Mesendoderm (in vitro differentiated cells): ENCODE measurements around the gene DISC1.

Source experiments
- DNase-seq: peaks from one replicate; pipeline ENCODE4 v3.0.0; 2013
- H2AK5ac ChIP-seq: 2 replicates; pipeline ENCODE4 v1.6.1; 2013; ENCODE audit warnings: low read length, inconsistent platforms
- H2BK120ac ChIP-seq: 2 replicates; pipeline ENCODE4 v1.6.1; 2013; ENCODE audit warnings: low read depth, mild to moderate bottlenecking, low read length, moderate library complexity, mixed read lengths
- H2BK15ac ChIP-seq: replicated peaks from 2 replicates; pipeline ENCODE4 v1.6.1; 2013; ENCODE audit warnings: low read depth, mild to moderate bottlenecking, moderate library complexity
- H2BK5ac ChIP-seq: 2 replicates; pipeline ENCODE4 v1.6.1; 2013; ENCODE audit warnings: low read length, inconsistent platforms
- H3K18ac ChIP-seq: 2 replicates; pipeline ENCODE4 v1.6.1; 2013; ENCODE audit warnings: mild to moderate bottlenecking, low read length, mixed read lengths
- H3K23ac ChIP-seq: one replicate; pipeline ENCODE4 v1.6.1; 2013; ENCODE audit warnings: low read length
- H3K27ac ChIP-seq: 2 replicates; pipeline ENCODE4 v1.5.1; 2013; ENCODE audit warnings: low read depth, mild to moderate bottlenecking, inconsistent platforms, low read length, moderate library complexity
- H3K27me3 ChIP-seq: 2 replicates; pipeline ENCODE4 v1.6.1; 2013; ENCODE audit warnings: low read length, control low read depth, mild to moderate bottlenecking, inconsistent platforms; ENCODE audit not compliant: insufficient read depth, poor library complexity
- H3K36me3 ChIP-seq: 2 replicates; pipeline ENCODE4 v1.6.1; 2013; ENCODE audit warnings: low read length, inconsistent platforms; ENCODE audit not compliant: control insufficient read depth, insufficient read depth
- H3K4ac ChIP-seq: one replicate; pipeline ENCODE4 v1.6.1; 2013; ENCODE audit warnings: low read depth, mild to moderate bottlenecking, low read length, moderate library complexity
- H3K4me1 ChIP-seq: 2 replicates; pipeline ENCODE4 v1.6.1; 2013; ENCODE audit warnings: low read depth, low read length, inconsistent platforms; ENCODE audit not compliant: control insufficient read depth
- H3K4me2 ChIP-seq: 2 replicates; pipeline ENCODE4 v1.6.1; 2013; ENCODE audit warnings: low read length
- H3K4me3 ChIP-seq: 2 replicates; pipeline ENCODE4 v1.5.1; 2013; ENCODE audit warnings: mild to moderate bottlenecking, low read length
- H3K56ac ChIP-seq: one replicate; pipeline ENCODE4 v1.6.1; 2013; ENCODE audit warnings: low read length
- H3K79me1 ChIP-seq: 2 replicates; pipeline ENCODE4 v1.6.1; 2013; ENCODE audit warnings: low read length, inconsistent platforms
- H3K79me2 ChIP-seq: 2 replicates; pipeline ENCODE4 v1.6.1; 2013; ENCODE audit warnings: mild to moderate bottlenecking, low read length; ENCODE audit not compliant: control insufficient read depth, insufficient read depth
- H3K9ac ChIP-seq: 2 replicates; pipeline ENCODE4 v1.6.1; 2013; ENCODE audit warnings: low read length, inconsistent platforms
- H4K5ac ChIP-seq: one replicate; pipeline ENCODE4 v1.6.1; 2013; ENCODE audit warnings: low read length
- H4K8ac ChIP-seq: one replicate; pipeline ENCODE4 v1.6.1; 2013; ENCODE audit warnings: low read depth, mild to moderate bottlenecking, control low read depth, low read length, moderate library complexity
- WGBS: extraction: QIAGEN DNeasy Blood & Tissue Kit; methylation state at CpG from one replicate; pipeline ENCODE4 v1.1.7; 2013; ENCODE audit warnings: low lambda C conversion rate, missing lambda C conversion rate; ENCODE audit not compliant: insufficient coverage; ENCODE audit errors: extremely low coverage; 5-methylcytosine and 5-hydroxymethylcytosine counted together

Gene DISC1

GRCh38 chr1:231715816-231716722 is 89.5 kb downstream of the DISC1 start:
- Histone ChIP-seq H3K4me1 (no peaks in the 10 kb centered on the region), H3K9ac (no peak overlapping the region), H3K27ac (no peak overlapping the region), H4K8ac (no peak overlapping the region), H3K79me2 (no peaks in the 10 kb centered on the region), H2BK15ac (no peak overlapping the region), H3K4me3 (no peak overlapping the region), H2BK5ac (no peak overlapping the region), H4K5ac (no peak overlapping the region), H3K79me1 (no peaks in the 10 kb centered on the region), H3K36me3 (no peaks in the 10 kb centered on the region), H2AK5ac (no peak overlapping the region), H3K27me3 (no peaks in the 10 kb centered on the region), H3K56ac (no peak overlapping the region), H3K18ac (no peak overlapping the region), H3K4me2 (no peak overlapping the region), H3K4ac (no peak overlapping the region), H3K23ac (no peak overlapping the region), H2BK120ac (no peak overlapping the region)
- no peak for DNase-seq
- WGBS, result 100% methylated on average over 1 of the region's 8 CpGs

GRCh38 chr1:231716879-231717278 is 90.3 kb downstream of the DISC1 start:
- H2BK5ac ChIP-seq, result no peak overlapping the region
- H3K9ac ChIP-seq, result no peak overlapping the region
- H4K5ac ChIP-seq, result no peak overlapping the region
- no peak overlapping the region for H3K27ac ChIP-seq
- H2AK5ac ChIP-seq, result no peak overlapping the region
- no peak overlapping the region for H2BK15ac ChIP-seq
- H2BK120ac ChIP-seq, result no peak overlapping the region
- H3K79me1 ChIP-seq, result no peaks in the 10 kb centered on the region
- no peaks in the 10 kb centered on the region for H3K79me2 ChIP-seq
- H3K4me1 ChIP-seq, result no peaks in the 10 kb centered on the region
- no peak overlapping the region for H3K4me3 ChIP-seq
- H3K4me2 ChIP-seq, result no peak overlapping the region
- no peak overlapping the region for H3K4ac ChIP-seq
- no peak overlapping the region for H3K56ac ChIP-seq
- no peaks in the 10 kb centered on the region for H3K36me3 ChIP-seq
- WGBS, result no CpG with 5 or more reads among the region's 3 CpGs
- no peaks in the 10 kb centered on the region for H3K27me3 ChIP-seq
- no peak for DNase-seq
- no peak overlapping the region for H3K18ac ChIP-seq
- H4K8ac ChIP-seq, result no peak overlapping the region
- H3K23ac ChIP-seq, result no peak overlapping the region

DNA sequence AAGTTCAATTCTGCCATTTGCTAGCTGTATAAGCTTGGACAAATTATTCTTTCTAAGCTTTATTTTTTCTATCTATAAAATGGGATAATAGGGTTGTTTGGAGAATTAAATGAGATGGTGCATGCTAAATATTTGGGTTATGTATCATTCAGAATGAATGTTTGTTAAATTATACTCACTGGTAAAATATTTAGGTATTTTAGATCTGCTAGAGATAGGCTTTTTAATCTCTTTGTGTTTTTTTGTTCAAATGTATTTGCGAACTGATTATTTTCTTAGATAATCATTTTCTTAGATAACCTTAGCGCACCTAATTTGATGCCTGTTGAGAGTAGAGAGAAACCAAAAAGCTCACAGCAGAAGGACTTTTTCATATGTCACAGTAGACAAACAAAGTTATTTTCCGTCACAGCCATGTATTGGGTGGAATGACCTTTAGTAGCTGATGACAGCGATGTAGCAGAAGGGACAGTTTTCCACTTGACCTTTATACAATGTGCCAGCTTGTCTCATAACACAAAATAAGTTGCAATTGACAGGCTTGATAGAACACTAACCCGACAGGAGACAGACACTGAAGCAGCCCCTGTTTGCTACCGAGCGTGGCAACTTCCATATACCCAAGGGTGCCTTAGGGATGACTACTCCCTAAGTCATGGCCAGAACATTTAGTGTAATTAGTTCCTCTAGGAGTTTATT is 93.0 kb downstream of the DISC1 start:
- H3K27me3 ChIP-seq, result no peaks in the 10 kb centered on the region
- no peak overlapping the region for H2BK15ac ChIP-seq
- DNase-seq, result no peak
- H3K4me2 ChIP-seq, result no peak overlapping the region
- no peak overlapping the region for H3K27ac ChIP-seq
- no peaks in the 10 kb centered on the region for H3K79me1 ChIP-seq
- H3K4ac ChIP-seq, result no peak overlapping the region
- no peak overlapping the region for H2AK5ac ChIP-seq
- WGBS, result no CpG with 5 or more reads among the region's 7 CpGs
- no peak overlapping the region for H2BK5ac ChIP-seq
- no peak overlapping the region for H3K56ac ChIP-seq
- H3K18ac ChIP-seq, result no peak overlapping the region
- no peaks in the 10 kb centered on the region for H3K36me3 ChIP-seq
- H3K9ac ChIP-seq, result no peak overlapping the region
- no peaks in the 10 kb centered on the region for H3K79me2 ChIP-seq
- no peak overlapping the region for H4K8ac ChIP-seq
- H3K4me3 ChIP-seq, result no peak overlapping the region
- no peak overlapping the region for H3K23ac ChIP-seq
- H2BK120ac ChIP-seq, result no peak overlapping the region
- no peaks in the 10 kb centered on the region for H3K4me1 ChIP-seq
- H4K5ac ChIP-seq, result no peak overlapping the region

DNA sequence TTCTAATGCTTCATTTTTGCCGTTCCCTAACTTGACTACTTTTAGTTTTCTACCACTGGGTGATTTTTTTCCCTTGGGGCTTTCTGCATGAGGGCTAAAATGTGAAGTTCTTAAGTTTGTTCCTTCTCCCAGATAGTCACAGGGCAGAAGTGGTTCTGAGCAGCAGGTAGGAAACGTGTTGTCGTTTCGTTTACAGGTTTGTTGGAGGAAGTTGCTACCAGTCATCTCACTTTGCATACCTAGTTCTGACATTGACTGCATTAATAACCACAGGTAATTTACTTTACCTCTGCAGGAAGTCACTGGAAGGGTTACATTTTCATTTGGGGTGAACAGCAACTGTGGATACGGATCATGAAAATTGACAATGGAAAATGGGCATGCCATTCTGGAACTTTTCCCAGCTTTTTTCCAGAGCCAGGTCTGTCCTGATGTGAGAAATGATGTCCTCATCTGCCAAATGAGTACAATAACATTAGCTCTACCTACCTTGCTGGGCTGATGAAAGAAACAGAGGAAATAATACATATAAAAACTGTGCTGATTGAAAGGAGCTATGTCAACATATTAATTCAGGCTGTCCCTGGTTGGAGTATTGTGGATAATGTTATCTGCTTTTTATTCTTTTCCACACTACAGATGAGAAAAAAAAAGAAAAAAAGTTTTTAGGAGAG is 94.2 kb downstream of the DISC1 start:
- WGBS, result no CpG with 5 or more reads among the region's 5 CpGs
- Histone ChIP-seq H3K18ac (no peak overlapping the region), H4K5ac (no peak overlapping the region), H3K4ac (no peak overlapping the region), H2BK5ac (no peak overlapping the region), H3K4me1 (no peaks in the 10 kb centered on the region), H3K27me3 (no peaks in the 10 kb centered on the region), H3K9ac (no peak overlapping the region), H3K56ac (no peak overlapping the region), H2AK5ac (no peak overlapping the region), H2BK120ac (no peak overlapping the region), H4K8ac (no peak overlapping the region), H3K36me3 (no peaks in the 10 kb centered on the region), H3K23ac (no peak overlapping the region), H3K27ac (no peak overlapping the region), H3K4me2 (no peak overlapping the region), H2BK15ac (no peak overlapping the region), H3K4me3 (no peak overlapping the region), H3K79me1 (no peaks in the 10 kb centered on the region), H3K79me2 (no peaks in the 10 kb centered on the region)
- no peak for DNase-seq

DNA sequence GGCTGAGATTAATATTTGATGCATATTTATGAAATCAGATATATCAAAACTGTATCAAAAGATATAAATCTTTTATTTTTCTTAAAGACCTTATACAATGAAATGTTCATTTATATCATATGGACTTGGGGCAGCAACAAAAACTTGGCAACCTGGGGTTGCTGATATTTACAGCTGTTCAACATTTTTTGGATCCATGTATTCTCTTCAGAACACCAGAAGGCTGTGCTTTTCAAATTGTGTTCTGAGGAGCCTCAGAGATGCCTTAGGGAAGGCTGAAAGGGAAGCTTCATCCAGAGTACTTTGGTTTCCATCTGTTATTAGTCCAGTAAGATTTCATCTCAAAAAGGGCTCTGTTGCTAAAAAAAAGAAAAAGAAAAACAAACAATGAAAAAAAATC is 94.8 kb downstream of the DISC1 start:
- no peak overlapping the region for H3K56ac ChIP-seq

More for the DNA sequence above, 94.8 kb downstream of the DISC1 start:
- H2AK5ac ChIP-seq, result no peak overlapping the region
- no peak overlapping the region for H2BK15ac ChIP-seq
- H3K4ac ChIP-seq, result no peak overlapping the region
- no peak overlapping the region for H3K18ac ChIP-seq
- DNase-seq, result no peak
- no peak overlapping the region for H3K4me3 ChIP-seq
- no peak overlapping the region for H3K4me2 ChIP-seq
- H3K27me3 ChIP-seq, result no peaks in the 10 kb centered on the region
- no peaks in the 10 kb centered on the region for H3K79me2 ChIP-seq
- H3K4me1 ChIP-seq, result no peaks in the 10 kb centered on the region
- no peak overlapping the region for H3K27ac ChIP-seq
- no peak overlapping the region for H3K23ac ChIP-seq
- H4K8ac ChIP-seq, result no peak overlapping the region
- no peak overlapping the region for H2BK120ac ChIP-seq
- no peaks in the 10 kb centered on the region for H3K79me1 ChIP-seq
- H4K5ac ChIP-seq, result no peak overlapping the region
- H3K36me3 ChIP-seq, result no peaks in the 10 kb centered on the region
- no peak overlapping the region for H2BK5ac ChIP-seq
- no peak overlapping the region for H3K9ac ChIP-seq
